HUDEP-2 (cell line): Measurements from ENCODE around the gene YIF1A.
A peak's percentile ranks its signal among the peaks of the same experiment; 100 is the strongest.

ENCODE experiments used
- DNase-seq, 76 experiments: peaks; one replicate each; lab custom pipeline; 2025; ENCODE audit not compliant: unreplicated experiment in 76 of 76; lab: John Stamatoyannopoulos, UW

Gene YIF1A

DNA sequence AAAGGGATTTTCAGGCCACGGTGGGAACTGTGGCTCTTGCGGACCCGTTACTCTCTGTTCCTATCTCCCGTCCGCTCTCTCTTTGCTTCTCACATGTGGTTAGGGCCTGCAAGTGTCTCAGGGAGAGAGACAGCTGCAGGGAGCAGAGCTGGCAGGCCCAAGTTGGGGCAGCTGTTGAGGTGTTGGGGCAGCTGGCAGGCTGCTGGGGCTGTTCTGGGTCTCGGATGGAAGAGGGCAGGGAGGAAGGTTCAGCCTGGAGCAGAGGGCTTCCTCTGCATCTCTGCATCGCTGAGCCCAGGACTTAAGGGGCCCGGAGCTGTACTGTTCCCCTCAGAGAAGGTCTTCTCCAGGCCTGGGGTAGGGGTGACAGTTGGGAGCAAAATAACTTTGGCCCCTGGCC is 13.5 kb downstream of the YIF1A start:
- no peak for DNase-seq

DNA sequence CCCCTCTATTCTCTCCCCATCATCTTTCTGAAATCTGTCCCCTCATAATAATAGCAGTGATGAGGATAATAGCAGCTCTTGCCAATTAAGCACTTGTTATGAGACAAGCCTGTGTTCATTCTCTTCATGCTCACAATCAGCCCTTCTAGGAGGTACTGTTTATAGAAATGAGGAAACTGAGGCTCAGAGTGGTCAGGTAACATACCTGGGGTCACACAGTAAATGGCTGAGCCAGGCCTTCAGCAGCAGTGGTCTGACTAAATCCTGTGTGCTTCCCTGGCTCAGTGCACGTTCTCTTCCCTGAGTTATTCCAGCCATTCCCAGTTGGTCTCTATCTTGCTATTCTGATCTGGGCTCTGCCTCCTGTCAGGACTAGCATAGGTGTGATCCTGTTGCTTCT is 14.7 kb downstream of the YIF1A start:
- no peak for DNase-seq

DNA sequence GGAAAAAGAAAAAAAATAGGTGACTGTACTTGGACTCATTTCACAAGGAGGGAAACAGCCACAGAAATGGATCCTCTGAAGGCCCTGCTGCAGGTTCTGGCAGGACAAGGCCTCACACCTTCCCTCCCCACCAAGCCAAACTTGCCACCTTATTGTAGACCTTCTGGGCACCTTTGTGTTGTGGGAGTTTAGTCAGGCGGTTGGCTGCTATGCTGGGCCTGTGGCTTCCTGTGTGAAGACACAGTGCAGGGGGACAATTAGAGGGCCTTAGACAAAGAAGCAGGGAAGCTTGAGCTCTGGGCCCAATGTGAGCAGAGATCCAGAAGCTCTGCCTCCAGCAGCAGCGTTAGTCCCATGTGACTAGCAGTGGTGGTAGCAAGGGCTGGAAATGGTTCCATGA is 16.3 kb downstream of the YIF1A start:
- no peak for DNase-seq

DNA sequence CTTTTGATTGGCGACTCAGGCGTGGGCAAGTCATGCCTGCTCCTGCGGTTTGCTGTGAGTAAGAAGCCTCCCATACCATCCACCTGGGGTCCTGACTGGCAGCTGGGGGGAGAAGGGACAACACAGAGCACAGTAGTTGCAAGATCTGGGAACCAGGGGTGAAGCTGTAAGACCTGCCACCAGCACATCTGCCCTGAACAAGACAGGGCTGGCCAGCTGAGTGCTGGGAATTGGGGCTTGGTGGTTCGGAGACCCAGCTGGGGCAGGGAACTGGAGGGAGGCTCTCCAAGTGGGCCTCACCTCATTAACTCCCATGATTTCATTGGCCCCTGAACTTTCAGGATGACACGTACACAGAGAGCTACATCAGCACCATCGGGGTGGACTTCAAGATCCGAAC is 17.1 kb downstream of the YIF1A start:
- no peak for DNase-seq

DNA sequence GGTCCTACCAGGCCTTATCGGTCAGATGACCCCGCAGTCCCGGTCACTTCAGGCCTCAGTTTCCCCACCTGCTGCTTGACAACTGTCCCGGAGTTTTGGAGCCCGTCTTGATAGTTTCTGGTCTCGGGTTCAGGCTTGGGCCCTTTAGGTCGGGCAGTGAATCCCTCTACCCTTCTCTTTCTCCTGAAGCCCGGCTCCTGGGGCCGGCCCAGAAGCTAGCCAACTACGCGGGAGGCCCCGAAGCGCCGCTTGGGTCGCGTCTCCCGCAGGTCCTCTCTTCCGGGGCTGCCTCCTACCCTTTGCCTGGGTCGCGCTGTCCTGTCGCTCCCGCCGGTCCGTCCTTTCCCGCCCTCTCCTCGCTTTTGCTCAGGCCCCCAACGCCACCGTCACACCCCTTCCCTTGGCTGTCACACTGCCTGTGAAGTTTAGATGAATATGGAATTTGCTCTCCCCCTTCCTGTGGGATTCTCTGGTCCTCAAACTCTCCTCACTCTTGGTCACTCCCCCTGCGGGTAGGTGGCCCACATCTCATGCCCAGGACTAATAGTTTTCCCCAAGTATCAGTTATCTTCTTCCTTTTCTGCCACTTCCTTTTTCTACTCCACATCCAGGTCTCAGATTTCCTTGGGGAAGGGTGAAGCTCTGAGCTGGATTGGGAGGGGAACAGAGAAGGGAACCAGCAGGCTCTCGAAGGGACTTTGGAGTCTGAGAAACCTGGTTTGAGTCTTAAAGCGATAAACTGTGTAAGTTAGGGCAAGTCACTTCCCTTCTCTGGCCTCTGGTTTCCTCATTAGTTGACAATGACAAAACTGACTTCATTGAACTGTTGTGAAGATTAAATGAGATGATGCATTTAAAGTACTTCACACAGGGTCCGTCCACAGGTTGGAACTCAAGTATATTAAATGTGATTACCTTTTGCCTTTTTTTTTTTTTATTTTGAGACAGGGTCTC is 19.7 kb downstream of the YIF1A start:
- DNase-seq = peak in 3 of 76 experiments; percentile 16 to 32 (median 31)

DNA sequence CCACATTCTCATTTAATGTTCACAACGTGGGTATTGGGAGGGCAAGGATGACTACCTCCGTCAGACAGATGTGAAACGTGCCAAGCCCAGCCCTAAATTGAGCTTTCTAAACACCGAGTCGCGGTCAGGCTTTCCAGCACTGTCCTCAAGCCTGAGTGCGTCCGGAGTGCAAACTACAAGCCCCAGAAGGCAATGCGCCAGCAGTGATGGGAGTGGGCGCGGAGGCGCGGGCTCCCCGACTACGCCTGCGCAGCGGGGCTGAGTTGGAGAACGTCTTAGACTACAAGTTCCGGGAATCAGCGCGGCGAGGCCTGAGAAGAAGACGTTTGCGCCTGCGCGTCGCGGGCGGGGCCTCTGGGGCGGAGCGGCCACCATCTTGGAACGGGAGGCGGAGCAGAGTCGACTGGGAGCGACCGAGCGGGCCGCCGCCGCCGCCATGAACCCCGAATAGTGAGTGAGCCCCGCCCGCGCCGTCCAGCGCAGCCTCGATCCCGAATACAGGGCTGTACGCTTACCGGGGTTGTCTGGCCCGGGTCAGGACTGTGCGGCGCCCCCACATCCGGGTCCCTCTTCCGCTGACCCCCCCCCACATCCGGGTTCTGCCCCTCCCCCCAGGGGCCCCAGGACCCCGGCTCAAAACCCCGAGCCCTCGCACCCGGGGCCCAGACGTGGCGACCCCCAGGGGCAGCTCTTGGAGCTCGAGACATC is 20.5 kb downstream of the YIF1A start, which contains the start of gene RAB1B:
RAB1B (plus strand) TSS at position 396 of the 708 bp plus-strand sequence; CDS start at position 437, 41 bp downstream.
- peak; percentile 57 to 100 (median 99) for DNase-seq

DNA sequence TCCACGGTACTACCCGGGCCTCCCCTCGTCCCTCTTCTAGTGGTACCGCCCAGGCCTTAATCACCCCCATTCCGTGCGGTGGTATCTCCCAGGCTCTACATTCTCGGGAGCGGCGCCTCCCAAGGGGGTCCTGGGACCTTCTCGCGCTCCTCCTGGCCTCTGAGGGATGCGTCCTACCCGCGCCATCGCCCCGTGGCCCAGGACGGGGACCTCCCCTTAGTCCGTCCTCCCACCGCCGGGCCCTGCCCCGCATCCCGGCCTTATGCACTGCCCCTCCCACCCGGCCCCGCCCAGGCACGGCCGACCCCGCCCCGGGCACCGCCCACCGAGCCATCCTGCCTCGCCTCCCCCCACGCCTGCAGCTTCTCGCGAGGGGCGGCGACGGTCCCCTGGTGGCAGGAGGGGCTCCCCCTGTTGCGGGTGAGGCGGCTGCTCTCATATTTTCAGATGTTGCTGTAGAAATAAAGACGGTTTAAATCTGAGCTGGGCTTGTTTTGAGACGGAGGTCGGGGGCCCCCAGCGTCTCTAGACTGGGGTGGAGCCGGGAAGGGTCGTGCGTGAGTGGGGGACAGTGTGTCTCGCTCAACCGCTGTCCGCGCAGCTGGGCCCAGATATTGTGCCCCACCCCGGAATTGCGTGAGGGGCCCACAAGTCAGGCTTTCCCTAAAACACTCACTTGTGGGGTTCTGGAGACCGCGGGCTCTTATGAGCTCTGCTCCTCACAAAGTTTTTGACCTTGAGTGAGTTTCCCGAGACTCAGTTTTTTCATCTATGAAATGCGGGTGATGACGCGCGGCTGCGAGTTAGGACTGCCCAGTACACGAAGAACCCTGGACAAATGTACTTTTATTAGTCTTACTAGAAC is 21.3 kb downstream of the YIF1A start:
- peak in 72 of 76 experiments; percentile 14 to 86 (median 72) for DNase-seq

DNA sequence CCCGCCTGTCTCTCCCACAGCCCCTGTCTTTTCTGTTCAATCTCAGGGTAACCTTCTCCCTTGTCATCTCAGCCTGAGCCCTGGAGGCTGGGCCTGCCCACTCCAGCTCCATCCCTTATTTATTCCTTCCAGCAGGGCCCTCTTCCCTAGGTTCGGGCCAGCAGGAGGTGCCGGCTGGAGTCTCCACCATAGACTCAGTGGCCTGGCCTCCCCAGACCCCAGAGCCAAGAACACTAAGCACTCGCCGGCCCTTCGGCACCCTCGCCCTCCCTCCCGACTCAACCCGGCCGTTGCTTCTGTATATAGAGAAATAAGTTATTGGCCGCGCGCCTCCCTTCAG is 21.9 kb downstream of the YIF1A start:
- no peak for DNase-seq

DNA sequence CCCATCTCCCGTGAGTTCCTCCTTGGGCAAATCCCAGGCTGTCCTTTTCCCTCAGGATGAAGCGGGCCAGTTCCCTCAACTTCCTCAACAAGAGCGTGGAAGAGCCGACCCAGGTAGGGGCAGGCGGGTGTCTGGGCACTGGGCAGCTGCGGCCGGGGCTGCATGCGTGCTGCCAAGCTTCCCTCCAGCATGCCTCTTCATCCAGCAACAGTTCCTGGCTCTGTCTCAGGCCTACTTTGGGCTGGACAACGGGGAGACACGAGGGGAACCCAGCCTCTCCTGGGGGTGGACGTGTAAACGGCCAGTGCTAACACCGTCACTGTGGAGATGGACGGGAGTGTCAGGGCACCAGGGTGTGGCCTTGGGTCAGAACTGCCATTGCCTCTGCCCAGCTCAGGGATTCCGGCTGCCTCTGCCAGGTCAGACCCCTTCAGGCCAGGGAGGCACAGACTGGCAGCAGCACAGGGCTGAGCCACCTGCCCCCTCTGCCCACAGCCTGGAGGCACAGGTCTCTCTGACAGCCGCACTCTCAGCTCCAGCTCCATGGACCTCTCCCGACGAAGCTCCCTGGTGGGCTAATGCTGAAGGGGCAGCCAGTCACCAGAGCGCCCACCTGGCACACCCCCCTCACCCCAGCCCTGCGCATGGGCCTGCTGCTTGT is 22.4 kb downstream of the YIF1A start:
- DNase-seq = no peak

DNA sequence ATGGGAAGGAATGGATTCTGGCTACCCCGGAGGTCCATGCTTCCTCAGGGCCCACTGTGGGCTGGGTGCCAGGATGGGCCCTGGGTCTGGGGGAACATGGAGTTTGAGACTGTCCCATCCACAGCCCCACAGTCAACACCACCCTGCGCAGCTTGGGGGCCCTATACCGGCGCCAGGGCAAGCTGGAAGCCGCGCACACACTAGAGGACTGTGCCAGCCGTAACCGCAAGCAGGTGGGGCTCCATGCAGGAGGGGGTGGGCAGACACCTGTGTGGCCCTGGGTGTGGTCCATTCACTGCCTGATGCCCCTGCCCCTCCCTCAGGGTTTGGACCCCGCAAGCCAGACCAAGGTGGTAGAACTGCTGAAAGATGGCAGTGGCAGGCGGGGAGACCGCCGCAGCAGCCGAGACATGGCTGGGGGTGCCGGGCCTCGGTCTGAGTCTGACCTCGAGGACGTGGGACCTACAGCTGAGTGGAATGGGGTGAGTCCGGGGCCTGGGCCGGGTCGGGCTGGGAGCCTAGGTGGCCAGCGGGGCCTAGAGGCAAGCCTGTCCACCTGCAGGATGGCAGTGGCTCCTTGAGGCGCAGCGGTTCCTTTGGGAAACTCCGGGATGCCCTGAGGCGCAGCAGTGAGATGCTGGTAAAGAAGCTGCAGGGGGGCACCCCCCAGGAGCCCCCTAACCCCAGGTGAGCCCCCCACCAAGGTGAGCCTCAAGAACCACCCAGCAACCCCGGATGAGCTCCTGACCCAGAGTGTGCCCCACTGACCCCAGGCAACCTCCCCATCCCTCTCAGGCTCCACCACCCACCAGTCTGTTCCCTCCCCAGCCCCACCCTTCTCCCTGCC is 23.2 kb downstream of the YIF1A start:
- no peak for DNase-seq

DNA sequence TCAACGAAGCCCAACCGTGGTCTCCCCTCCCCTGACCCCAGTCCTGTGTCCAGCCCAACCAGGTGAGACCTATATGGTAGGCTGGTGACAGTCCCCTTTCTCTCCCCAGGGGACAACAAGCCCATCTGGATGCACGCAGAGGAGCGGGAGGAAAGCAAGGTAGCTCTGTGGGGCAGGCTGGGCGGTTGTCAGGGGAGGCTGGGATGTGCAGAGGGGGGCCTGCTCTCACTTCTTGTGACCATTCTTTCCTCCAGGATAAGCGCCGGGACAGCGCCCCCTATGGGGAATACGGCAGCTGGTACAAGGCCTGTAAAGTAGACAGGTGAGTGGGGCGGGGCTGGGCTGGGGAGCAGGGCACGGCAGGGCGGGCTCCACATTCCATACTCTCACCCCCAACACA is 24.0 kb downstream of the YIF1A start:
- DNase-seq = peak in 9 of 76 experiments; percentile 5 to 32 (median 16)

DNA sequence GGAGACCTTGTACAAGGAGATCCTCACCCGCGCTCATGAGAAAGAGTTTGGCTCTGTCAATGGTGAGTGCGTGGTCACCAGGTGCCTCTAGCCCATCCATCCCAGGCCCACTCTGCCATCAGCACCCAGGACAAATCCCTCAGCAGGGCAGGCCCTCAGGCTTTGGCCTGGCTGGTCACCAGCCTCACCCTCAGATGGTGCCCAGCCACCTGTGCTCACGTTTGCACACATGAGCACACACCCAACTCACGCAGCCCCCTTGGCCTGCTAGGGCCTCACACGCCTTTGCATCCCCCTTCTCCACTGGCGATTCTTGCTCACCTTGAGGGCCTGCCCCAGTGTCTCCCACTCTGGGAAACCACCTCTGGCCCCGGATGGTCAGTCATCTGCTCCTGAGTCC is 24.6 kb downstream of the YIF1A start:
- no peak for DNase-seq

DNA sequence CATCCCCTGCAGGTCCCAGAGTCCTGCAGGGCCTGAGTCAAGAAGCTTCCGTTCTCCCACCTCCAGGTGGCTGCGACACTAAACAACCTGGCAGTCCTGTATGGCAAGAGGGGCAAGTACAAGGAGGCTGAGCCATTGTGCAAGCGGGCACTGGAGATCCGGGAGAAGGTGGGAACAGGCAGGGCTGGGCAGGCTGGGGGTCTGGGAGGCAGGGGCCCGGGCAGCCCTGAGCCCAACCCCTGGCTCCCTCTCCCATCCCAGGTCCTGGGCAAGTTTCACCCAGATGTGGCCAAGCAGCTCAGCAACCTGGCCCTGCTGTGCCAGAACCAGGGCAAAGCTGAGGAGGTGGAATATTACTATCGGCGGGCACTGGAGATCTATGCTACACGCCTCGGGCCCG is 25.2 kb downstream of the YIF1A start:
- DNase-seq = no peak

DNA sequence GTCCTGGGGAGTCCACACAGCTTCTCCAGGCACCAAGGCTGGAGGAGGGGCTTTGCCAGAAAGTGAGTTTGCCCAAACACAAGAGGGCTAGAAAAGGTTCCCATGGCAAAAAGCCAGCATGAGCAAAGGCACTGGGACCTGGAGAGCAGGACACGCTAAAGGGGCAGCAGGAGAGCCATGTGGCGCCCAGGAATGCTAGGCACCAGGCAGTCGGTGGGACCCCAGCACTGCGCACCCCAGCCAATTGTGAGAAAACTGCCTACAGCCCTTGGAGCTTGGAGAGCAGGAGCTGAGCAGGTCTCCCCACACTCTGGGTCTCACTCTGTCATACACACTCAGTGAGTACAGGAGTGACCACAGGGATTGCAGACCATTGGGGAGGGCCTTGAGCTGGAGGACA is 25.7 kb downstream of the YIF1A start:
- no peak for DNase-seq

DNA sequence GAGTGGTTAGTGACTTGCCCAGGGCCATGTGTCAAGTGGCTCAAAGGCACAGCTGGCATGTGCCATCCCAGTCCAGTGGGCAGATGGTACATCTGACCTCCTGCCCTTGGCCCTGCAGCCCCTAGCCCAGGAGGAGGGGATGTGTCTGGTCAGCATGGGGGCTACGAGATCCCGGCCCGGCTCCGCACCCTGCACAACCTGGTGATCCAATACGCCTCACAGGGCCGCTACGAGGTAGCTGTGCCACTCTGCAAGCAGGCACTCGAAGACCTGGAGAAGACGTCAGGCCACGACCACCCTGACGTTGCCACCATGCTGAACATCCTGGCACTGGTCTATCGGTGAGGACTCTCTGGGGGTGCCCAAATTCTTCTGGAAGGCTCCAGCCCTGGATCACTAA is 26.2 kb downstream of the YIF1A start:
- DNase-seq = no peak

DNA sequence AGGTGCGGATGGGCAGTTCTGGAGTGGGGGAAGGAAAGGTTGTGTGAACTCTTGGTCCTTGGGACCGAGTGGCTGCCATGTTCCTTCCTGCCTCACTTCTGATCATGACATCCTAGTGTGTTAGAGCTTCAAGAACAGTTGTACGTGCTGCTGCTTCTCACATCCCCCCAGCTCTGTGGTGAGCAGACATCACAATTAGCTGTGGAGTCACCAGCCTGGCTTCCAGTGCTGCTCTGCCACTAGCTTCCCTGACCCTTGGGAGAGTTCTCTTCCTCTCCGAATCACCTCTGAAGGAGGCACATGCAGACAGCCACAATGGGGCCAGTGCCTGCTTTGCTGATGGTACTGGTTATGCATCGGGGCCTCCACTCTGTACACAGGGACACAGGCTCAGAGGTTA is 26.8 kb downstream of the YIF1A start:
- DNase-seq = no peak

DNA sequence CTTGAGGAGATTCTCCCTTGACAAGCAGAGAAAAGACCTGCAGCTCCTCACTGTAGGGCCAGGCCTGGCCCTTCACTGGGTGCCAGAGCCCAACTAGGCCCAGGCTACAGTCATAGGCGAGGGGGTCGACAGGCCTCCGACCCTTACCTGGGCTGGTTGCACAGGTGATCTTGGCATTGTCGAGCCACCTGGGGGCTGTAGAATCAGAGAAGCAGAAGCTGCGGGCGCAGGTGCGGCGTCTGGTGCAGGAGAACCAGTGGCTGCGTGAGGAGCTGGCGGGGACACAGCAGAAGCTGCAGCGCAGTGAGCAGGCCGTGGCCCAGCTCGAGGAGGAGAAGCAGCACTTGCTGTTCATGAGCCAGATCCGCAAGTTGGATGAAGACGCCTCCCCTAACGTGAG is 27.4 kb downstream of the YIF1A start:
- DNase-seq = no peak

DNA sequence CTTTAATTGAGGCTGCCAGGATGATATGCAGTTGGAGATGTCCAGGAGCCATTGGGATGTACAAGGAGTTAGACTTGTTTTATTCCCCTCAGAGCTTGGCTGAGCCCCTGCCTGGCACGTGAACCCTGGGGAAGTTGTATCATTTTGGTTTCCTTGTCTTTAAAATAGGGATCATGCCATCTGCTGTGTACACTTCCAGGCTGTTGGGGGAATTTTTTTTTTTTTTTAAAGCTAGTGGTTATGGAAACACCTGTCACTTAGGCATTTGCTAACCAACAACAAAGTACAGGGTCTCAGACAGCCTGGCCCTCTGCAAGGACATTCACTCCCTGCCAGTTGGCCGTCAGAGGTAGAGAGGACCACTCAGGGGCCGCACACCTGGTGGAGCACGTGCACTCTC is 29.0 kb downstream of the YIF1A start:
- DNase-seq = no peak

DNA sequence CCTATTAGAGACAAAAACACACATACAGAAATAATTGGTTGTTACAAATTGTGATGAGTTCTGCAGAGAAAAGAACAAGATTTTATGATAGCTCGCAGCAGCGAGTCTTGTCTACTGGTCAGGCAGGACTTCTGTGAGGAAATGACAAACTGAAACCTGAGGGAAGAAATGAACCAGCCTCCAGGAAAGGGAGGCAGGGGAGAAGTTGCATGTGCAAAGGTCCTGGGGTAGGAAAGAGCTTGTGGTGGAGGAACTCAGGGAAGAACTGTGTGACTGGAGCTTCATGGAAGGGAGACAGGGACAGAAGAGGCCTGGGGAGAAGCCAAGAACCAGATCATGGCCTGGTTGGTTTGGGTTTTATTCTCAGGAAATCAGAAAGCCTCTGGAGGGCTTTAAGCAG is 29.7 kb downstream of the YIF1A start:
- DNase-seq = no peak

DNA sequence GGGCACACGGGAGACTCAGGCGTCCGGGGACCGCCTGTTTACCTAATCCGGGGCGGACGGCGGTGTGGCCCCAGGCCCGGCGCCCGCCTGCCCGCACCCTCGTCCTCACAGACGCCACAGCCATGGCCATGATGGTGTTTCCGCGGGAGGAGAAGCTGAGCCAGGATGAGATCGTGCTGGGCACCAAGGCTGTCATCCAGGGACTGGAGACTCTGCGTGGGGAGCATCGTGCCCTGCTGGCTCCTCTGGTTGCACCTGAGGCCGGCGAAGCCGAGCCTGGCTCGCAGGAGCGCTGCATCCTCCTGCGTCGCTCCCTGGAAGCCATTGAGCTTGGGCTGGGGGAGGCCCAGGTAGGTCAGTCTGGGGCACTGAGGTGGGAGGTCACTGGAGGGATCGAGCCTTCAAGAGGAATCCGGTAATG is 30.5 kb downstream of the YIF1A start:
- no peak for DNase-seq
